HepG2 (cell line): ENCODE measurements around the gene CDC42SE2. TPM values are rescaled to one million over a fixed set of nuclear protein-coding genes. Genes with fewer than 3 reads are reported as not detected.

Source experiments
- ATAC-seq: fragments of 200-7000 bp; cut with Tn5 transposase; 3 replicates; pipeline ENCODE4 v1.9.1; 2020; ENCODE audit warnings: mild to moderate bottlenecking, moderate library complexity
- BruUV-seq: library from RNA; stranded (reverse); fragments of 400-500 nt; replicated peaks from 2 replicates; lab custom pipeline; 2021; lab: Mats Ljungman, UMichigan
- CTCF ChIA-PET: fragments of 300-600 bp; formaldehyde crosslinking; extraction: SDS; loops from one replicate; lab custom pipeline; 2021; ENCODE audit warnings: low total read pairs, inconsistent platforms, low intra/inter-chr PET ratio; lab: Yijun Ruan, JAX
- POLR2A ChIA-PET: fragments of 350-600 bp; sonication (Branson Sonifier 250); formaldehyde crosslinking; loops from one replicate; lab custom pipeline; 2020; ENCODE audit warnings: antibody characterized with exemption, inconsistent platforms; lab: Yijun Ruan, JAX
- DNase-seq: peaks from one replicate; pipeline ENCODE4 v3.0.0-alpha.2; 2015; ENCODE audit warnings: low spot score
- FAIRE-seq: peaks from 3 replicates; lab custom pipeline; 2011; peaks lifted over from hg19 to GRCh38; lab: Jason Lieb, UNC
- H2AFZ ChIP-seq: one replicate; pipeline ENCODE4 v1.6.1; 2011; ENCODE audit warnings: low read length, inconsistent platforms
- H3K27ac ChIP-seq: fragments of 300-600 bp; 3 replicates; pipeline ENCODE4 v1.8.0; 2011; ENCODE audit warnings: mixed run types, mild to moderate bottlenecking, mixed read lengths, low read length, inconsistent platforms; ENCODE audit not compliant: insufficient read depth; ENCODE audit errors: extremely low read length
- H3K27me3 ChIP-seq, 2 experiments: fragments of 200-600 bp in 1 of 2; 2 replicates in 1 of 2; 3 replicates in 1 of 2; pipeline versions ENCODE4 v1.6.0 to v1.8.0; 2011; ENCODE audit warnings: low read length in 2 of 2, mild to moderate bottlenecking in 2 of 2, moderate library complexity in 2 of 2, inconsistent platforms in 1 of 2; ENCODE audit not compliant: insufficient read depth in 2 of 2, control insufficient read depth in 1 of 2
- H3K36me3 ChIP-seq, 2 experiments: fragments of 200-600 bp in 1 of 2; replicated peaks in 1 of 2; 2 replicates in 1 of 2; 3 replicates in 1 of 2; pipeline versions ENCODE4 v1.5.1 to v1.8.0; 2011; ENCODE audit warnings: low read length in 2 of 2, inconsistent platforms in 1 of 2; ENCODE audit not compliant: insufficient read depth in 2 of 2, control insufficient read depth in 1 of 2
- H3K4me1 ChIP-seq: 2 replicates; pipeline ENCODE4 v1.5.1; 2012; ENCODE audit warnings: low read length, inconsistent platforms; ENCODE audit not compliant: insufficient read depth
- H3K4me2 ChIP-seq: 2 replicates; pipeline ENCODE4 v1.6.0; 2011; ENCODE audit warnings: low read depth, low read length, inconsistent platforms
- H3K4me3 ChIP-seq, 3 experiments: fragments of 200-600 bp in 1 of 3; sonication (generic), shearing (Covaris generic) in 1 of 3; replicated peaks in 1 of 3; 2 replicates each; pipeline ENCODE4 v1.5.1; 2011 to 2016; ENCODE audit warnings: low read length in 3 of 3, inconsistent platforms in 2 of 3, low read depth in 2 of 3, mild to moderate bottlenecking in 2 of 3, control low read depth in 1 of 3, mixed read lengths in 1 of 3; ENCODE audit not compliant: insufficient read depth in 1 of 3
- H3K79me2 ChIP-seq: one replicate; pipeline ENCODE4 v1.6.1; 2011; ENCODE audit warnings: low read length, inconsistent platforms; ENCODE audit not compliant: insufficient read depth
- H3K9ac ChIP-seq: 2 replicates; pipeline ENCODE4 v1.6.0; 2011; ENCODE audit warnings: mild to moderate bottlenecking, low read depth, low read length, inconsistent platforms; ENCODE audit not compliant: insufficient read depth
- H3K9me3 ChIP-seq: 2 replicates; pipeline ENCODE4 v1.5.1; 2012; ENCODE audit warnings: mild to moderate bottlenecking, low read length
- H4K20me1 ChIP-seq: 2 replicates; pipeline ENCODE4 v1.6.0; 2011; ENCODE audit warnings: inconsistent platforms, mild to moderate bottlenecking, low read length, moderate library complexity; ENCODE audit not compliant: insufficient read depth
- AGO1 ChIP-seq: fragments of 200-400 bp; formaldehyde crosslinking; IDR thresholded peaks from 2 replicates; pipeline ENCODE4 v1.6.1; 2017; ENCODE audit warnings: mild to moderate bottlenecking, low read depth, low read length, moderate library complexity; ENCODE audit not compliant: poor library complexity, severe bottlenecking
- DDIT3 ChIP-seq: sonication (generic); formaldehyde crosslinking; IDR thresholded peaks from 2 replicates; pipeline ENCODE4 v1.4.0; 2020; ENCODE audit warnings: mild to moderate bottlenecking, missing genetic modification reagents
- DNMT3B ChIP-seq: conservative IDR thresholded peaks from 2 replicates; pipeline ENCODE4 v1.6.1; 2016; ENCODE audit warnings: missing biosample characterization, control low read depth
- GATAD2A ChIP-seq: IDR thresholded peaks from 2 replicates; pipeline ENCODE4 v1.6.1; 2016
- IRX3 ChIP-seq: sonication (generic); formaldehyde crosslinking; IDR thresholded peaks from 2 replicates; pipeline ENCODE4 v1.8.1; 2023; ENCODE audit warnings: mild to moderate bottlenecking, low read depth, missing genetic modification reagents, borderline replicate concordance
- KDM1A ChIP-seq: IDR thresholded peaks from 2 replicates; pipeline ENCODE4 v1.6.1; 2016; ENCODE audit warnings: missing compliant biosample characterization
- MED1 ChIP-seq: sonication (generic); formaldehyde crosslinking; IDR thresholded peaks from 2 replicates; pipeline ENCODE4 v1.4.0; 2020; ENCODE audit warnings: missing genetic modification reagents
- NFE2L2 ChIP-seq: fragments of 150-350 bp; IDR thresholded peaks from 2 replicates; pipeline ENCODE4 v1.6.1; 2014; ENCODE audit warnings: low read length
- NR2F6 ChIP-seq, 2 experiments: IDR thresholded peaks; 2 replicates each; pipeline ENCODE4 v1.6.1; 2016; ENCODE audit warnings: antibody characterized with exemption in 1 of 2, mild to moderate bottlenecking in 1 of 2
- NR3C1 ChIP-seq: sonication (generic); formaldehyde crosslinking; IDR thresholded peaks from 2 replicates; pipeline ENCODE4 v1.4.0; 2020; ENCODE audit warnings: missing genetic modification reagents
- PAWR ChIP-seq: sonication (generic); formaldehyde crosslinking; IDR thresholded peaks from 2 replicates; pipeline ENCODE4 v1.4.0; 2020; ENCODE audit warnings: missing genetic modification reagents, mild to moderate bottlenecking, borderline replicate concordance
- PLRG1 ChIP-seq: fragments of 450-650 bp; conservative IDR thresholded peaks from 2 replicates; pipeline ENCODE4 v1.6.1; 2016
- SNRNP70 ChIP-seq: fragments of 200-400 bp; formaldehyde crosslinking; IDR thresholded peaks from 2 replicates; pipeline ENCODE4 v1.6.1; 2017; ENCODE audit warnings: mild to moderate bottlenecking, low read depth, low read length, moderate library complexity
- UBTF ChIP-seq: sonication (generic); formaldehyde crosslinking; IDR thresholded peaks from 2 replicates; pipeline ENCODE4 v1.4.0; 2020; ENCODE audit warnings: mild to moderate bottlenecking, missing genetic modification reagents
- ZBTB37 ChIP-seq: sonication (generic); formaldehyde crosslinking; IDR thresholded peaks from 2 replicates; pipeline ENCODE4 v1.4.0; 2020; ENCODE audit warnings: mild to moderate bottlenecking, missing genetic modification reagents
- ZMYM4 ChIP-seq: sonication (generic); formaldehyde crosslinking; IDR thresholded peaks from 2 replicates; pipeline ENCODE4 v1.8.1; 2023; ENCODE audit warnings: mild to moderate bottlenecking, missing genetic modification reagents
- ZNF253 ChIP-seq: sonication (generic); formaldehyde crosslinking; IDR thresholded peaks from 2 replicates; pipeline ENCODE4 v1.8.0; 2022; ENCODE audit warnings: mild to moderate bottlenecking, missing genetic modification reagents, borderline replicate concordance
- ZNF275 ChIP-seq: sonication (generic); formaldehyde crosslinking; IDR thresholded peaks from 2 replicates; pipeline ENCODE4 v1.8.0; 2022; ENCODE audit warnings: missing genetic modification reagents, mild to moderate bottlenecking, inconsistent platforms, borderline replicate concordance
- ZNF740 ChIP-seq: sonication (generic); formaldehyde crosslinking; IDR thresholded peaks from 2 replicates; pipeline ENCODE4 v1.4.0; 2020; ENCODE audit warnings: missing genetic modification reagents
- WGBS: methylation state at CpG from one replicate; pipeline ENCODE4 v1.1.6; 2017; ENCODE audit warnings: low lambda C conversion rate; 5-methylcytosine and 5-hydroxymethylcytosine counted together
- in situ Hi-C: cut with HindIII; loops from 2 replicates; pipeline ENCODE4 v1.10.0; 2017; ENCODE audit warnings: low pct_unique_long_range_greater_than_20kb; ENCODE audit not compliant: extremely low pct_ligation_motif_present
- intact Hi-C: fragments of 100-400 bp; cut with micrococcal nuclease; formaldehyde crosslinking; loops from one replicate; pipeline ENCODE4 v1.10.0; 2022; ENCODE audit not compliant: unreplicated experiment
- polyA plus RNA-seq, 8 experiments: library from polyadenylated mRNA; depleted of rRNA in 3 of 8; stranded (reverse) in 7 of 8; unstranded in 1 of 8; fragments of >200 nt; fragmentation: Illumina TruSeq in 4 of 8; extraction: Trizol in 4 of 8; gene quantifications; 2 replicates each; pipeline versions ENCODE4 v1.2.1 to v1.2.3, GENCODE V29; 2011 to 2016; ENCODE audit warnings: low read depth in 4 of 8, missing spikeins in 1 of 8, mixed read lengths in 1 of 8; ENCODE audit not compliant: insufficient read depth in 1 of 8
- total RNA-seq, 5 experiments: library from RNA; depleted of rRNA; stranded (reverse); fragments of >200 nt; fragmentation: Illumina TruSeq; extraction: Trizol; gene quantifications; 2 replicates each; pipeline ENCODE4 v1.2.3, GENCODE V29; 2016; ENCODE audit warnings: low read depth in 1 of 5

The CDC42SE2 gene
- total and polyA plus RNA-seq, 2 of the 13 experiments (the other 11 are each of a cell fraction or from before 2014, with no cell fraction given): 19.6 to 25.0 TPM

- DNase-seq (no peak), ATAC-seq (no peak), FAIRE-seq (no peak)
- Histone ChIP-seq H3K9me3 (no peaks in the 10 kb centered on the region), H2AFZ (no peak overlapping the region), H3K79me2 (no peaks in the 10 kb centered on the region), H3K4me3 (no peak overlapping the region), H3K4me1 (no peaks in the 10 kb centered on the region), H3K4me2 (no peak overlapping the region), H3K27ac (no peak overlapping the region), H3K36me3 (no peaks in the 10 kb centered on the region), H3K27me3 (no peaks in the 10 kb centered on the region; a peak in 1 of 5 replicates), H4K20me1 (no peaks in the 10 kb centered on the region), H3K9ac (no peak overlapping the region)
- BruUV-seq: no TSS peak
- POLR2A ChIA-PET: no interaction called here
- intact Hi-C loops (no loop called here), in situ Hi-C loops (no loop called here)
- WGBS: 25% methylated on average over 3 of the region's 3 CpGs
- CTCF ChIA-PET: no interaction called here
- TF ChIP-seq ZNF275 (CRISPR knock-in tag): no peak
- TF ChIP-seq DDIT3 (CRISPR knock-in tag): no peak
- TF ChIP-seq SNRNP70: no peak
- no peak for TF ChIP-seq NR3C1 (CRISPR knock-in tag)
- TF ChIP-seq KDM1A (CRISPR knock-in tag): no peak
- no peak for TF ChIP-seq AGO1
- TF ChIP-seq GATAD2A (CRISPR knock-in tag): no peak
- no peak for TF ChIP-seq PLRG1
- TF ChIP-seq DNMT3B (CRISPR knock-in tag): no peak
- no peak for TF ChIP-seq NR2F6 (IDR thresholded peaks at IDR 0.05)
- no peak for TF ChIP-seq NR2F6 (CRISPR knock-in tag; IDR thresholded peaks at IDR 0.05)
- TF ChIP-seq ZBTB37: no peak
- TF ChIP-seq ZMYM4 (CRISPR knock-in tag): no peak
- TF ChIP-seq ZNF253 (CRISPR knock-in tag): no peak
- TF ChIP-seq ZNF740 (CRISPR knock-in tag): no peak
- no peak for TF ChIP-seq PAWR (CRISPR knock-in tag)
- no peak for TF ChIP-seq NFE2L2
- no peak for TF ChIP-seq UBTF (CRISPR knock-in tag)
- no peak for TF ChIP-seq IRX3
- TF ChIP-seq MED1 (CRISPR knock-in tag): no peak
These were observed 49.1 kb upstream of the CDC42SE2 start for GRCh38 chr5:131214609-131215227.
